GM18517 (cell line): ENCODE data around the gene SIX1.

Experiments used
- ATAC-seq: cut with Tn5 transposase; IDR thresholded peaks from one replicate; pipeline ENCODE4 v1.9.1; 2021; ENCODE audit warnings: mild to moderate bottlenecking, moderate library complexity; ENCODE audit not compliant: unreplicated experiment

The SIX1 gene

DNA sequence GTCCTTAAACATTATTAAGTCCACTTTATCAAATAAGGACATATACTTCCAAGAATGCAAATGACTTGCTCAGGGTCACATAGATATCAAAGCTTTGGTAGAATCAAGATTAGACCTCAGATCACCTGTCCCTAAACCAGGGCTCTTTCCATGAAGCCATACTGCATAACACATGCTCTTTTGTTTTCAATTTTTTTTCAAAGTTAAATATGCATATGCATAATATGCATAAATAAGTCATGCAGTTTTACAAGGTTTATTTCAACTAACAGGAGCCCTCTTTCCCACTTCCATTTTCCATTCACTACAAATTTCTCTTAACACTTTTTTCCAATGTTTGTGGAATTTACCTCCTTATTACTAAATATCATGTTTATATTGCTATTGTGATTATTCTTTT, 53.1 kb downstream of the SIX1 start:
- ATAC-seq: no peak

DNA sequence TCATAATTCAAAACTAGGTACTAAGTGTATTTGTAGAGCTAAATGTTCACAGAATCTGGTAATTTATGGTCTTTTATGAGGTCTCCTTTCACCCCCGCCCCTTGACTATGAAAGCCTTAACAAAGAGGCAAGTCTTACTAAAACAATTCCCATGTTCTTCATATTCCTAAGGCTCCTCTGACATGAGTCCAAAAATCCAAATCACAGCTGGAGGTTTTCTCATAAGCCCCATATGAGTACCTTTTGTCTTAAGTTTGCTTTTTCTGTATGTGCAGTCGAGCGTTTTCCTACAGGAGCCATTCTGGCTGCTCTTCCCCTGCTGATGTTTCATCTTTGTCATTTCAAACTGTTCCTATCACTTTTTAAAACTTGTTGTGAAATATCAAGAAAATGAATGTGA, 55.2 kb downstream of the SIX1 start:
- ATAC-seq: no peak
